Measurements from ENCODE around the gene PNMA6E.

Gene PNMA6E

DNA sequence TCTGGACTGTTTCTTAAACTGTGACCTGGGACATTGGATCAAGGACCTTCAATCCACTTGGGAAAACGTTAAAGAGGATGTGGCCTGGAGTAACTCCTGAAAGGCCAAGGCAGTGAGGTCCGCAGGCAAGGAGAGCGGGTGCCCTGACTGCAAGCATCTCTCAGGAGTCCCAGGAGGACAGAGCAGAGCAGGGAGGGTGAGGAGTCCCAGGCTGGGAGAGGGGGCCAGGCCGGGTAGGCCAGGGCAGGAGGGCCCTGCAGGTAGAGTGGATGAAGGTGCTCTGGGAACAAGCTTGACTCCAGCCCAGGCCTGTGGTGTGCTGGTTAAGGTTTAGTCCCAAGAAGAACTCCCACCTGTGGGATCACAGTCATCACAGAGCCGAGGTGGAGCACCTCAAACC, 13.8 kb downstream of the PNMA6E start:
- no peak for TF ChIP-seq CSRNP3 (CRISPR knock-in tag; IDR thresholded peaks at IDR 0.05)
- TF ChIP-seq, protein P1, sequence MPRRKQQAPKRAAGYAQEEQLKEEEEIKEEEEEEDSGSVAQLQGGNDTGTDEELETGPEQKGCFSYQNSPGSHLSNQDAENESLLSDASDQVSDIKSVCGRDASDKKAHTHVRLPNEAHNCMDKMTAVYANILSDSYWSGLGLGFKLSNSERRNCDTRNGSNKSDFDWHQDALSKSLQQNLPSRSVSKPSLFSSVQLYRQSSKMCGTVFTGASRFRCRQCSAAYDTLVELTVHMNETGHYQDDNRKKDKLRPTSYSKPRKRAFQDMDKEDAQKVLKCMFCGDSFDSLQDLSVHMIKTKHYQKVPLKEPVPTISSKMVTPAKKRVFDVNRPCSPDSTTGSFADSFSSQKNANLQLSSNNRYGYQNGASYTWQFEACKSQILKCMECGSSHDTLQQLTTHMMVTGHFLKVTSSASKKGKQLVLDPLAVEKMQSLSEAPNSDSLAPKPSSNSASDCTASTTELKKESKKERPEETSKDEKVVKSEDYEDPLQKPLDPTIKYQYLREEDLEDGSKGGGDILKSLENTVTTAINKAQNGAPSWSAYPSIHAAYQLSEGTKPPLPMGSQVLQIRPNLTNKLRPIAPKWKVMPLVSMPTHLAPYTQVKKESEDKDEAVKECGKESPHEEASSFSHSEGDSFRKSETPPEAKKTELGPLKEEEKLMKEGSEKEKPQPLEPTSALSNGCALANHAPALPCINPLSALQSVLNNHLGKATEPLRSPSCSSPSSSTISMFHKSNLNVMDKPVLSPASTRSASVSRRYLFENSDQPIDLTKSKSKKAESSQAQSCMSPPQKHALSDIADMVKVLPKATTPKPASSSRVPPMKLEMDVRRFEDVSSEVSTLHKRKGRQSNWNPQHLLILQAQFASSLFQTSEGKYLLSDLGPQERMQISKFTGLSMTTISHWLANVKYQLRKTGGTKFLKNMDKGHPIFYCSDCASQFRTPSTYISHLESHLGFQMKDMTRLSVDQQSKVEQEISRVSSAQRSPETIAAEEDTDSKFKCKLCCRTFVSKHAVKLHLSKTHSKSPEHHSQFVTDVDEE (CRISPR knock-in tag; IDR thresholded peaks at IDR 0.05) = no peak
- TF ChIP-seq ZFP3 (CRISPR knock-in tag; IDR thresholded peaks at IDR 0.05) = no peak
- TF ChIP-seq TOX (CRISPR knock-in tag; IDR thresholded peaks at IDR 0.05; ENCODE audit: borderline replicate concordance) = no peak
- no peak for TF ChIP-seq ZNF8 (CRISPR knock-in tag; IDR thresholded peaks at IDR 0.05)
- no peak for TF ChIP-seq SNAI2 (CRISPR knock-in tag; IDR thresholded peaks at IDR 0.05)
- no peak for TF ChIP-seq PATZ1 (CRISPR knock-in tag; IDR thresholded peaks at IDR 0.05; ENCODE audit: borderline replicate concordance)
- no peak for TF ChIP-seq ESRRG (CRISPR knock-in tag; IDR thresholded peaks at IDR 0.05)
- TF ChIP-seq OSR1 (CRISPR knock-in tag; IDR thresholded peaks at IDR 0.05) = no peak
- TF ChIP-seq POU6F1 (CRISPR knock-in tag; IDR thresholded peaks at IDR 0.05; ENCODE audit: borderline replicate concordance, low read depth) = no peak
- no peak for TF ChIP-seq ISL1 (CRISPR knock-in tag; IDR thresholded peaks at IDR 0.05)
- TF ChIP-seq, protein P2, sequence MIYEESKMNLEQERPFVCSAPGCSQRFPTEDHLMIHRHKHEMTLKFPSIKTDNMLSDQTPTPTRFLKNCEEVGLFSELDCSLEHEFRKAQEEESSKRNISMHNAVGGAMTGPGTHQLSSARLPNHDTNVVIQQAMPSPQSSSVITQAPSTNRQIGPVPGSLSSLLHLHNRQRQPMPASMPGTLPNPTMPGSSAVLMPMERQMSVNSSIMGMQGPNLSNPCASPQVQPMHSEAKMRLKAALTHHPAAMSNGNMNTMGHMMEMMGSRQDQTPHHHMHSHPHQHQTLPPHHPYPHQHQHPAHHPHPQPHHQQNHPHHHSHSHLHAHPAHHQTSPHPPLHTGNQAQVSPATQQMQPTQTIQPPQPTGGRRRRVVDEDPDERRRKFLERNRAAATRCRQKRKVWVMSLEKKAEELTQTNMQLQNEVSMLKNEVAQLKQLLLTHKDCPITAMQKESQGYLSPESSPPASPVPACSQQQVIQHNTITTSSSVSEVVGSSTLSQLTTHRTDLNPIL (CRISPR knock-in tag; IDR thresholded peaks at IDR 0.05; ENCODE audit: low read depth) = no peak
- no peak for TF ChIP-seq BACH2 (CRISPR knock-in tag; IDR thresholded peaks at IDR 0.05; ENCODE audit: borderline replicate concordance)
- no peak for TF ChIP-seq ZNF565 (CRISPR knock-in tag; conservative IDR thresholded peaks at IDR 0.05; ENCODE audit: low read depth)
- no peak for ATAC-seq

GRCh38 chrX:153386097-153386496, 15.1 kb downstream of the PNMA6E start:
- no peak for ATAC-seq
- no peak for TF ChIP-seq TOX (CRISPR knock-in tag; IDR thresholded peaks at IDR 0.05; ENCODE audit: borderline replicate concordance)
- no peak for TF ChIP-seq PATZ1 (CRISPR knock-in tag; IDR thresholded peaks at IDR 0.05; ENCODE audit: borderline replicate concordance)
- TF ChIP-seq RARB (CRISPR knock-in tag; IDR thresholded peaks at IDR 0.05) = no peak
- no peak for TF ChIP-seq OSR1 (CRISPR knock-in tag; IDR thresholded peaks at IDR 0.05)
- TF ChIP-seq POU6F1 (CRISPR knock-in tag; IDR thresholded peaks at IDR 0.05; ENCODE audit: borderline replicate concordance, low read depth) = no peak
- TF ChIP-seq PPARA (CRISPR knock-in tag; IDR thresholded peaks at IDR 0.05; ENCODE audit: borderline replicate concordance) = no peak
- no peak for TF ChIP-seq ARNTL (CRISPR knock-in tag; IDR thresholded peaks at IDR 0.05; ENCODE audit: borderline replicate concordance, low read depth)
- no peak for TF ChIP-seq CSRNP3 (CRISPR knock-in tag; IDR thresholded peaks at IDR 0.05)
- no peak for TF ChIP-seq ZNF8 (CRISPR knock-in tag; IDR thresholded peaks at IDR 0.05)
- no peak for TF ChIP-seq SNAI2 (CRISPR knock-in tag; IDR thresholded peaks at IDR 0.05)
- no peak for TF ChIP-seq BACH2 (CRISPR knock-in tag; IDR thresholded peaks at IDR 0.05; ENCODE audit: borderline replicate concordance)
- TF ChIP-seq ZFP30 (CRISPR knock-in tag; IDR thresholded peaks at IDR 0.05) = no peak
- TF ChIP-seq ZNF70 (CRISPR knock-in tag; IDR thresholded peaks at IDR 0.05) = no peak
- TF ChIP-seq ZFP3 (CRISPR knock-in tag; IDR thresholded peaks at IDR 0.05) = no peak
- TF ChIP-seq CSDC2 (CRISPR knock-in tag; IDR thresholded peaks at IDR 0.05) = no peak
- TF ChIP-seq, protein P1 (CRISPR knock-in tag; IDR thresholded peaks at IDR 0.05) = no peak
